ENCODE results near the gene RCN1.
A peak's percentile ranks its signal among the peaks of the same experiment; 100 is the strongest.
"Not testable (repeated sequence)": the region's sequence is repeated elsewhere in the genome, so short reads cannot be mapped to it uniquely, and the experiment has no call there.

The RCN1 gene

DNA sequence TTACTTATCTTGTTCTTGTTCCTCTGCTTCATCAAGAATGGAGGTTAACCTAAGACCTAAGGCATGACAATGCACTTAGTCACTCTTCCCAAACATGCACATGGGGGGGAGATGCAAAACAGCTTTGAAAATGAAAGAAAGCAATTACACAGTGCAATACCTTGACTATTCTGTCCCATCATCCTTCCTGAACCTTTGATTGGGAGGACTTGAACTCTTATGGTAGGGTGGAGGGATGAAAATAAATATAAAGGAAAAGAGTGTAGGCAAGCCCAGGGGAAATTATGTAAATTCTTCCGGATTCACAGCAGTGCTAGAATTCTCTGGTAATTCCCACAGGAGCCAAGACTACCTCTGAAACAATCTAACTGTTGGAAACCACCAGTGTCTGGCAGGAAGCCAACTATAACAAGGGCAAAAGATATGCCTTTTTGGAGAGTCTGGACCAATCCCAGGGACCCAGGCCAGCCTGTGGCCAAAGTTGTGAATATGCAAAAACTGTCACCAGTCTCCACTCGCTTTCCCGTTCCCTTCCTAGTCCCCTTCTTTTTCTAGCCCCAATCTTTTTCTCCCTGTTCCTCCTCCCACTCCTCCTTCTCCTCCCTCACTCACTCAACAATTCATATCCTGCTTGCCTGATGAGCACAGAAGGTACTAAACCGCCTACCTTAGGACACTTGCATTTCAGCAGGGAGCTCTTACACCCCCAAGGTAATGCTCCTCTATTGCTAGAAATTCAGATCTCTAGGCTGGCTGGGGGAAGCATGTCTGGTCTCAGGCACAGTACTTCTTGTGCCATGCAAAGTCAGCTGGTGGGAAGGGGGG is 2.5 kb upstream of the RCN1 start:
- peak; percentile 14 to 36 for DNase-seq
- TF ChIP-seq POLR2A (IDR thresholded peaks at IDR 0.05; ENCODE audit: low read length) (no peak), GATA1 (IDR thresholded peaks at IDR 0.05; ENCODE audit: low read depth, low read length) (no peak)

DNA sequence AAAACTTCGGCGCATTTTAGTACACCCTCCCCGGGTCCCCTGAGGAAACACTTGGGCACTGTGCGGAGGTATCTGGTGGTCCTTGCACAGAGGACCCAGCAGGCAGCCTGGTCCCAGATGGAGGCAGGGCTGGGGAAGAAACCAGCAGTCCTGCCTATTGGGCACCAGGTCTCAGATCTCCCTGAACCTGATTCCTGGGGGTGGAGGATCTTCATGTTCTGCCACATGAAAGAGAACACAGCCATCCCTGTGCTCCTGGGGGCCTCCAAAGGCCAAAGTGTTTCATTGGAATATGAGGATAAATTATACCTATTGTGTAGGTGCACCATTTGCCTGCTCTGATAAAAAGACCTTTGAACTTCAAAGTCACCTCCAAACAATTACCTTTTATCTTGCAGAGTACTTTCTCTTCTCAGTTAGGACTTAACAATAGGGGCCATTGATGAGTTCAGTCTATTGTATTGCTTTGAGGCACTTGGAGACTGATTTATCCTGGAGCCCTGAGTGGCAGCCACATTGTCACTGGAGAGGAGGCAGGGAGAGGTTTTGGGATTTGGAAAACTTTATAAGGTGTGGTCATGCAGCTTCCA is 1.8 kb downstream of the RCN1 start:
- no peak for DNase-seq
- TF ChIP-seq GATA1 (IDR thresholded peaks at IDR 0.05; ENCODE audit: low read depth, low read length) (no peak), POLR2A (IDR thresholded peaks at IDR 0.05; ENCODE audit: low read length) (no peak)

DNA sequence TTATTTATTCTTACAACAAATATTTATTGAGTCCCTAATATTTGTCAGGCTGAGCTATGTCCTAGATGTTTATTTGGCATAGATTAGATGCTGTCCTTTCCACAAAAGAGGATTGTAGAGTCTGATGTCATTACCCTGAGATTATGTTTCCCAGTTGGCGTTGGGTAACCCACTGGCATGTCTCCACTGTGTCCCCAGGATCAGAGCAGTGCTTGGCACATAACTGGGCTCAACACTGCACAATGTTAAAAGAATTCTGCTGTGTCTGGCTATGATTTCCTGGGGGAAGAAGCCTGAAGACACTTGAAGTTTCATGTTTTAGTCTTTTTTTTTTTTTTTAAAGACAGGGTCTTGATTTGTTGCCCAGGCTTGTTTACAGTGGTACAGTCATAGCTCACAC is 4.0 kb downstream of the RCN1 start:
- no peak for TF ChIP-seq POLR2A (IDR thresholded peaks at IDR 0.05; ENCODE audit: low read length)
- TF ChIP-seq GATA1 (IDR thresholded peaks at IDR 0.05; ENCODE audit: low read depth, low read length) = no peak
- DNase-seq = no peak

DNA sequence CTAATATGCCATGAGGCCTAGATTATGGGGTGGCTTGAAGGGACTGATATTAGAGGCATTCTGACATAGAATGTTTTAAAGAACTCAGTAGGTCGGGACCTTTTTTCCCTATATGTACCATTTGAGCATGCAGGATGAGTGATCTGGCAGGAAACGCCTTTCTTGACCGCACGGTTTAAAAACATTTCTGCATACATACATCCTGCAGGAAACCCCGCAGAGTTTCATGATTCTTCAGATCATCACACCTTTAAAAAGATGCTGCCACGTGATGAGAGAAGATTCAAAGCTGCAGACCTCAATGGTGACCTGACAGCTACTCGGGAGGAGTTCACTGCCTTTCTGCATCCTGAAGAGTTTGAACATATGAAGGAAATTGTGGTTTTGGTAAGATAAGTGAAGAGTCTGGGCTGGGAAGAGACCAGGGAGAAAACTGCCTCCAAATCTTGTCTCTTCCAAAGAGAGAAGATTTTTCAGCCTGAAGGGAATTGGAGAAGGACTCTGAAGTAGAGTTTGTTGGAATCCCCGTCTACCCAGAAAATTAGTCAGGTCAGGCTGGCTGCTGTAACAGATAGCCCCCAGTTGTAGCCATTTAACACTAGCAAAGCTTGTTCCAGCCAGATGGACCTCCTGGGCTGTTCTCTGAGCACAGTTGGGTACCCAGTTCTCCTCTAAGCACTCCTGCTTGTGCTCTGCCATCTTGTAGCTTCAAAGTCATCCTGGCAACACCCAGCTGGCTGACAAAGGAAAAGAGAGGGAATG is 7.4 kb downstream of the RCN1 start:
- TF ChIP-seq POLR2A (IDR thresholded peaks at IDR 0.05; ENCODE audit: low read length) (no peak), GATA1 (IDR thresholded peaks at IDR 0.05; ENCODE audit: low read depth, low read length) (no peak)
- DNase-seq = no peak

DNA sequence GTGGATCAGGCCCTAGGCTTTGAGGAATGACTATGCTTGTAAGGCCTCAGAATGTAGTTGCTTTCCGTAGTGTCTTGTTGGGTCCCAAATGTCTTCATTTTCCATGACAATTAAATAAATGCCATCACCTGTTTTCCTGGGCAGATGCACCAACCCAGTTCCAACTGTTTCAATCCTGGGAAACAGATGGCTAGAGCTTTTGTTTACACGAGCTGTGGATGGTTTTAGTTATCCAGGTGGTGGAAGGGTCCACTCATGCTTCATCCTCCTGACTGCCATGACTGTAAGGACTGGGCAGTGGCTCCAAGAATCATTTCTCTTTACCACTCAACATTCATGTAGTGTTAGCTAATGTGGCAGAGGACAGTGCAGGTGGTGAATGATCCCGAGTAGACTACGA is 8.6 kb downstream of the RCN1 start:
- TF ChIP-seq GATA1 (IDR thresholded peaks at IDR 0.05; ENCODE audit: low read depth, low read length) = no peak
- no peak for TF ChIP-seq POLR2A (IDR thresholded peaks at IDR 0.05; ENCODE audit: low read length)
- no peak for DNase-seq

DNA sequence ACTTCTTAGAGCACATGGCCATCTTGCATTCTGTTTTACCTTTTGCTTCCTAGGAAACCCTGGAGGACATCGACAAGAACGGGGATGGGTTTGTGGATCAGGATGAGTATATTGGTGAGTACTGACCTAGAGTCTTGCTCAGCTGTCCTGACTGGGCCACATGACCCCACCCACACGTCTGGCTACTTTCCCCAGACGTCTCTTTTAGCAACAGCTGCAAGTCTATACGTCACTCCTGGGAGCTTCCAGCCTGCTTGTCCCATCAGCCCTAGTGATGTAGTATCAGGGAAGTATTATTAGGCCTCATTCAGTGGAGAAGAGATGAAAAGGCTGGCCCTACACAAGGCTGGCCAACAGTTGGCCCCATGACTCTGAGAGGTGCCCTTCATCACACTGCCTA is 9.6 kb downstream of the RCN1 start:
- no peak for DNase-seq
- no peak for TF ChIP-seq GATA1 (IDR thresholded peaks at IDR 0.05; ENCODE audit: low read depth, low read length)
- no peak for TF ChIP-seq POLR2A (IDR thresholded peaks at IDR 0.05; ENCODE audit: low read length)

DNA sequence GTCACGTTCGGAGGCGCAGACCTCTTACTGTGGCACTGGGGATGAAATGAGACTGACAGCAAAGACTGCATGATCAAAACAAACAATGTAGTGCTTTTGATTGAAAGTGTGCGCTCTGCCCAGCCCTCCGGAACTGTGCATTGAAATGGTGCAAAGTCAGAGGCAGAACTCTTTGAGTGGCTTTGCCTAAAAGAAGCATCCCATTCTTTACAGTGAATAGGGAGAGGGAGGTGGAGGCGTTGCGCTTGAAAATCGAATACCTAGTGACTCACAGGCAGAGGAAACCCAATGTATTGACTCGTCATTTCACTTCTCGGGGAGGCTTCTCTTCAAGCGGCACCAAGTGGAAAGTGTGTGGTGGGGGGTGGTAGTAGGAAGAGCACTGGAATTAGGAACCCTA is 10.9 kb downstream of the RCN1 start:
- no peak for DNase-seq
- TF ChIP-seq GATA1 (IDR thresholded peaks at IDR 0.05; ENCODE audit: low read depth, low read length) = no peak
- no peak for TF ChIP-seq POLR2A (IDR thresholded peaks at IDR 0.05; ENCODE audit: low read length)

DNA sequence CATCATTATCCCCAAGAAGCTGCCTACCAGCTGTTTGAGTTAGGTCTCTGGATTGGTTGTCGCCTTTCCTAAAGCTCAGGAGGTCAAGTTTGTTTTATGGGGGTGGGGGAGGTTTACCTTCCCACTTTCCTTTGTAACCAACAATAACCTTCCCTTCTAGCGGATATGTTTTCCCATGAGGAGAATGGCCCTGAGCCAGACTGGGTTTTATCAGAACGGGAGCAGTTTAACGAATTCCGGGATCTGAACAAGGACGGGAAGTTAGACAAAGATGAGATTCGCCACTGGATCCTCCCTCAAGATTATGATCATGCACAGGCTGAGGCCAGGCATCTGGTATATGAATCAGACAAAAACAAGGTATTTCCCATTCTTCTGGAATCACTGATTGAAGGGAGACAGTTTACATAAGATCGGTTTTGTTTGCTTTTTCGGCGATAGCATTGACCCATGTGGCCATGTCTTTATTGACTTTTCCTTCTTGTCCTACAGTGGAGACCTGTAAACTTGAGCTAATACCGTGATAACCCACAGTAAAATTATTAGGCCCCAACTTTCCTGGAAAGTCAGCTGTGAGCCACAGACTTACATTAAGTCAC is 12.3 kb downstream of the RCN1 start:
- DNase-seq = not testable (repeated sequence)

DNA sequence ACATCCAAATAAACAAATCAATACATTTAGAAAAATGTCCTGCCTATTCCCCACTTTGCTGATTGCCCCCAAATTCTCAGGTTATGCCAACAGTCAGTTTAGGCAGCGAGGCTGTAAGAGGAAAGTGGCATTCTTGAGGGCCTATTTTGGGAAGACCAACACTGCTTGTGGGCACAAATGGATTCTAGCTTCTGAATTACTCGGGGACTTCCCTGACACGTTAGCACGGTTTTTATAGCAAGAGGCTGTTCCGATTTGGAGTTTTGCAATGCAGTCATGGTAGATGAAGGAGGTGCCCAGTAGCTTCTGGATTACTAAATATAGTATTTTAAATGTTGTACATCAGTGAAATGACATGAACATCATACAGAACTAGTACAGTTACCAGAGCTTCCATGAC is 13.1 kb downstream of the RCN1 start:
- TF ChIP-seq POLR2A (IDR thresholded peaks at IDR 0.05; ENCODE audit: low read length) = no peak
- TF ChIP-seq GATA1 (IDR thresholded peaks at IDR 0.05; ENCODE audit: low read depth, low read length) = no peak
- no peak for DNase-seq

DNA sequence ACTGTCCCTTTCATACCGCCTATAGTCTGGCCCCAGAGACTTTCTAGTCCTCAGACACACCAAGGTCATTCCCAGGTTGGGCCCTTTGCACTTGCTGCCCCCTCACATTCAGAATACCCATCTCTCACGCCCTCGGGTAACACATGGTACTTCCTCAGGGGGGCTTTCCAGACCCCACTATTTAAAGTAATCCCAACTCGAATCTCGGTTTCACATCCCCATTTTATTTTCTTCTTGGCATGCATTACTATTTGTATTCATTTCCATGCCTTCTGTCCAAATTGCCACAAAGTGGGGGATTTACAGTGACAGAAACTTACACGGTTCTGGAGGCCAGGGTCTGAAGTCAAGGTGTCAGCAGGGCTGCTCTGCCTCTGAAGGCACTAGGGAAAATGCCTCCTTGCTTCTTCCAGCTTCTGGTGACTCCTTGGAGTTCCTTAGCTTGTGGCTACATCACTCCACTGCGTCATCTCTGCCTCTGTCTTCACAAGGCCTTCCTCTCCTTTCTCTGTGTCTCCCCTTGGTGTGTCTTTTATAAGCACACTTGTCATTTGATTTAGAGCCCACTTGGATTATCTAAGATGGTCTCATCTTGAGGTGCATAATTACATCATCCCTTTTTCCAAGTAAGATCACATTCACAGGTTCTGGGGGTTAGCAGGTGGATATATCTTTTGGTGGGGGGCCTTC is 15.1 kb downstream of the RCN1 start:
- DNase-seq = no peak

DNA sequence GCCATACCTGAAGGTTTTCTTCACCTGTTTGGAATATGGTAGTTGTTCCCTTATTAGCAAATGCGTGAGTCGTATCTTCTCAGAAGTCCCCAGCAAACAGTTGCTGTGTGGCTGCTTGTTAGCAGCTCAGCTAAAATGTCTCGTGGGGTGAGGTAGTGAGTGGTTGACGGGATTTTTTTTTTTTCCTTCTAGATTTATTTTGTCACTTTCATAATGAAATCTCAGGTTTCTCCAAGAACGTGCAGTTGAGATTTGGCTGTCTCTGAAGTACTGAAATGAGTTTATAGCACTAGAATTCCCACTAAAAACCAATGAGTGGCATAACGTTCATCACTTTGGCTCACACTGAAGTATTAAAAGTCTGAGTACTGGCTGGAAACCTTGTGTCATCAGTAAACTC is 16.8 kb downstream of the RCN1 start:
- DNase-seq = no peak

More for the DNA sequence above, 15.1 kb downstream of the RCN1 start:
- TF ChIP-seq GATA1 (IDR thresholded peaks at IDR 0.05; ENCODE audit: low read depth, low read length) = no peak
- TF ChIP-seq POLR2A (IDR thresholded peaks at IDR 0.05; ENCODE audit: low read length) = no peak

DNA sequence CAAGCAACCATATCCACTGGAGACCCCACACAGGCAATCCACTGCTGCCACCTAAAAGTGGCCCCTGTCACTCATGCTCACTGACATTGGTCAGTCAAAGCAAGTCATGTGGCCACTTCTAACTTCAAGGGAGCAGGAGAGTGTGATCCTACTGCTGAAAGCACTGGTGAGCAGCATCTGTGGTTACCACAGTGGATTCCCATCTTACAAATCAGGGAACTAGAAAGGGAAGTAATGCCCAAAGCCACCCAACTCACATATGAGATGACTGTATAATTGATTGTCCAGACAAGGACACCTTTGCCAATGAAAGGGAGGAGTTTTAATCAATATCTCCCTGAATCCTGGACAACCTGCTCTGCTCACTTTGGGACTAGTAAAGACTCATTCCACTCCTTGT is 17.7 kb downstream of the RCN1 start:
- TF ChIP-seq GATA1 (IDR thresholded peaks at IDR 0.05; ENCODE audit: low read depth, low read length) = no peak
- no peak for DNase-seq

More for the DNA sequence above, 16.8 kb downstream of the RCN1 start:
- TF ChIP-seq GATA1 (IDR thresholded peaks at IDR 0.05; ENCODE audit: low read depth, low read length) (no peak), POLR2A (IDR thresholded peaks at IDR 0.05; ENCODE audit: low read length) (no peak)

DNA sequence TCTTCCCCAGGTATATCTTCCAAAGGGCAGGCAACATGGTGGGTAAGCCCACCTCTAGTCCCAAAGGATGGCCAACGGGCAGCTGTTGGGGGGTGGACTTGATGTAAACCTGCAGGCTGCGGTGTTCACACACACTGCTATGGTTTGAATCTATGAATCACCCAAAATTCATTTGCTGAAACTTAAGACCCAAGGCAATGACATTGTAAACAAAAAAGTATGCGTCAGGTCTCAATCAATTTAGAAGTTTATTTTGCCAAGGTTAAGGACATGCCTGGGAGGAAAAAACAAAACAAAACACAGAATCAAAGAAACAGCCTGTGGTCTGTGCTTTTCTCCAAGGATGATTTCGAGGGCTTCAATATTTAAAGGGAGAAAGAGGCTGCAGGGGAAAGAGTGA is 18.3 kb downstream of the RCN1 start:
- TF ChIP-seq POLR2A (IDR thresholded peaks at IDR 0.05; ENCODE audit: low read length) (no peak), GATA1 (IDR thresholded peaks at IDR 0.05; ENCODE audit: low read depth, low read length) (no peak)
- no peak for DNase-seq

DNA sequence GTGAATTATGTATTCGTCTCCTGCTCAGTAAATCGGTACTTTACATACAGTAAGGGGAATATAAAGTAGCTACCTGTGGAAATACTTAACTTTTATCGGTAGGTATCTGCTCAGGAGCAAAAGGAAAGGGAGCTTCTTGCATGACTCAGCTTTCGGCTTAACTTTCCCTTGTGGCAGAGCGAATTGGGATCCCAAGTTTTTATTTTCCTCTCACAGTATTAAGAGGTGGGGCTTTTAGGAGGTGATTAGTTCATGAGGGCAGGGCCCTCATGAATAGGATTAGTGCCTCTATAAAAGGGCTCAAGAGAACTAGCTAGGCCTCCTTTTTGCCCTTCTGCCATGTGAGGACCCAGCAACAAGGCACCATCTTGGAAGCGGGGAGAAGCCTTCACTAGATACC is 18.7 kb downstream of the RCN1 start:
- TF ChIP-seq POLR2A (IDR thresholded peaks at IDR 0.05; ENCODE audit: low read length) = no peak
- TF ChIP-seq GATA1 (IDR thresholded peaks at IDR 0.05; ENCODE audit: low read depth, low read length) = no peak
- no peak for DNase-seq

Measured in erythroblast (primary cell).